ENCODE measurements around the gene XAF1.

Gene XAF1

GRCh38 chr17:6712058-6712853, 43.6 kb upstream of the XAF1 start:
- no peak overlapping the region for H3K4me3 ChIP-seq (ENCODE audit: low read length)
- no peak for TF ChIP-seq CTCF (conservative IDR thresholded peaks at IDR 0.05; ENCODE audit: low read length)
- no peak for DNase-seq (ENCODE audit: low read depth)

- H3K4me3 ChIP-seq (ENCODE audit: low read length), result no peak overlapping the region
- no peak for TF ChIP-seq CTCF (conservative IDR thresholded peaks at IDR 0.05; ENCODE audit: low read length)
Observed at GRCh38 chr17:6712854-6713129, 43.1 kb upstream of the XAF1 start.

GRCh38 chr17:6713130-6713917, 42.5 kb upstream of the XAF1 start, which contains the start of gene SLC13A5:
TSS of gene SLC13A5 (minus strand) at chr17:6713369. CDS start at chr17:6713333, 36 bp downstream.
- peak within 1 kb of the TSS; percentile 24; the same call in 1 of the 2 replicates for H3K4me3 ChIP-seq (ENCODE audit: low read length)
- no peak for DNase-seq (ENCODE audit: low read depth)
- TF ChIP-seq CTCF (conservative IDR thresholded peaks at IDR 0.05; ENCODE audit: low read length), result 0 out of 2 replicates have a peak, but pooled peaks have one; percentile 11

More at GRCh38 chr17:6712854-6713129, 43.1 kb upstream of the XAF1 start:
- no peak for DNase-seq (ENCODE audit: low read depth)

- TF ChIP-seq CTCF (conservative IDR thresholded peaks at IDR 0.05; ENCODE audit: low read length), result no peak
- no peak overlapping the region for H3K4me3 ChIP-seq (ENCODE audit: low read length)
- no peak for DNase-seq (ENCODE audit: low read depth)
Observed at GRCh38 chr17:6713918-6714271, 42.0 kb upstream of the XAF1 start.

GRCh38 chr17:6714315-6714874, 41.5 kb upstream of the XAF1 start:
- DNase-seq (ENCODE audit: low read depth), result no peak
- no peak overlapping the region for H3K4me3 ChIP-seq (ENCODE audit: low read length)
- TF ChIP-seq CTCF (conservative IDR thresholded peaks at IDR 0.05; ENCODE audit: low read length), result no peak

GRCh38 chr17:6716736-6717135, 39.1 kb upstream of the XAF1 start:
- no peak for DNase-seq (ENCODE audit: low read depth)
- H3K4me3 ChIP-seq (ENCODE audit: low read length), result no peak overlapping the region
- no peak for TF ChIP-seq CTCF (conservative IDR thresholded peaks at IDR 0.05; ENCODE audit: low read length)
